NCI-H345 treated with DMSO at 0.1 percent for 48 hours (cell line): Measurements from ENCODE around the gene FIS1.

Source experiments
- DNase-seq: peaks from one replicate; lab custom pipeline; 2025; ENCODE audit not compliant: unreplicated experiment; lab: John Stamatoyannopoulos, UW

FIS1 gene

GRCh38 chr7:101235050-101235449 lies 9.8 kb downstream of the FIS1 start:
- DNase-seq, result no peak

- DNase-seq, result no peak
Observed at GRCh38 chr7:101234636-101235035, 10.2 kb downstream of the FIS1 start.

- DNase-seq, result no peak
Observed at GRCh38 chr7:101233907-101234547, 10.9 kb downstream of the FIS1 start.

GRCh38 chr7:101232141-101232850 lies 12.6 kb downstream of the FIS1 start:
- peak; percentile 62 for DNase-seq

- DNase-seq, result no peak
Observed at GRCh38 chr7:101231644-101232043, 13.2 kb downstream of the FIS1 start.

- DNase-seq, result no peak
Observed at GRCh38 chr7:101226721-101227120, 18.2 kb downstream of the FIS1 start.

- no peak for DNase-seq
Observed at GRCh38 chr7:101225650-101226049, 19.2 kb downstream of the FIS1 start.

GRCh38 chr7:101223528-101223927 lies 21.4 kb downstream of the FIS1 start:
- DNase-seq, result no peak

GRCh38 chr7:101222275-101222830 lies 22.5 kb downstream of the FIS1 start:
- no peak for DNase-seq

- no peak for DNase-seq
Observed at GRCh38 chr7:101220295-101220694, 24.6 kb downstream of the FIS1 start.

GRCh38 chr7:101218236-101219125 lies 26.4 kb downstream of the FIS1 start:
- DNase-seq, result no peak

GRCh38 chr7:101217388-101218235 lies 27.3 kb downstream of the FIS1 start, which contains the start of the genes PLOD3 and ZNHIT1:
TSS of gene PLOD3 (minus strand) at chr7:101217581. CDS start at chr7:101217274, 307 bp downstream.
TSS of gene ZNHIT1 (plus strand) at chr7:101218165. CDS start at chr7:101218196, 31 bp downstream.
- peak; percentile 98 for DNase-seq

- no peak for DNase-seq
Observed at GRCh38 chr7:101216860-101217387, 28.0 kb downstream of the FIS1 start.

- no peak for DNase-seq
Observed at GRCh38 chr7:101216001-101216859, 28.7 kb downstream of the FIS1 start.

GRCh38 chr7:101212014-101212413 lies 32.9 kb downstream of the FIS1 start:
- DNase-seq, result no peak

- no peak for DNase-seq
Observed at GRCh38 chr7:101211501-101211900, 33.4 kb downstream of the FIS1 start.

- DNase-seq, result no peak
Observed at GRCh38 chr7:101210143-101210542, 34.7 kb downstream of the FIS1 start.

GRCh38 chr7:101208794-101209193 lies 36.1 kb downstream of the FIS1 start:
- DNase-seq, result no peak

GRCh38 chr7:101207459-101207858 lies 37.4 kb downstream of the FIS1 start:
- no peak for DNase-seq
